SH-SY5Y (cell line): ENCODE data around the gene INPP4B.

Experiments used
- GATA2 ChIP-seq: IDR thresholded peaks from 2 replicates; pipeline ENCODE4 v1.6.1; 2011; ENCODE audit warnings: mild to moderate bottlenecking, low read depth, low read length
- GATA3 ChIP-seq: IDR thresholded peaks from 2 replicates; pipeline ENCODE4 v1.6.1; 2011; ENCODE audit warnings: low read depth, mild to moderate bottlenecking, low read length, moderate library complexity

The INPP4B gene

GRCh38 chr4:142549726-142550463 is 296.2 kb downstream of the INPP4B start:
- TF ChIP-seq GATA3 (no peak), GATA2 (no peak)

- TF ChIP-seq GATA3 = no peak
- TF ChIP-seq GATA2 = no peak
These were observed 296.9 kb downstream of the INPP4B start for GRCh38 chr4:142549248-142549647.

- TF ChIP-seq GATA3 (no peak), GATA2 (no peak)
These were observed 297.6 kb downstream of the INPP4B start for GRCh38 chr4:142548491-142548890.

GRCh38 chr4:142547974-142548373 is 298.1 kb downstream of the INPP4B start:
- TF ChIP-seq GATA3 (no peak), GATA2 (no peak)

- no peak for TF ChIP-seq GATA3
- no peak for TF ChIP-seq GATA2
These were observed 301.5 kb downstream of the INPP4B start for GRCh38 chr4:142544594-142544993.

- TF ChIP-seq GATA2 (no peak), GATA3 (no peak)
These were observed 302.1 kb downstream of the INPP4B start for GRCh38 chr4:142544039-142544438.

GRCh38 chr4:142540483-142540804 is 305.7 kb downstream of the INPP4B start:
- TF ChIP-seq GATA3 (no peak), GATA2 (no peak)

GRCh38 chr4:142539796-142540482 is 306.2 kb downstream of the INPP4B start:
- TF ChIP-seq GATA3 (no peak), GATA2 (no peak)

- TF ChIP-seq GATA3 = no peak
- TF ChIP-seq GATA2 = no peak
These were observed 311.1 kb downstream of the INPP4B start for GRCh38 chr4:142535009-142535408.

- TF ChIP-seq GATA3 = no peak
- TF ChIP-seq GATA2 = peak; percentile 39; the same call in 1 of the 2 replicates
These were observed 314.0 kb downstream of the INPP4B start for GRCh38 chr4:142532054-142532453.

- TF ChIP-seq GATA3 = no peak
These were observed 315.4 kb downstream of the INPP4B start for GRCh38 chr4:142530728-142531127.

GRCh38 chr4:142528433-142528832 is 317.7 kb downstream of the INPP4B start:
- TF ChIP-seq GATA3 (no peak), GATA2 (no peak)

GRCh38 chr4:142523111-142523510 is 323.0 kb downstream of the INPP4B start:
- TF ChIP-seq GATA2 (no peak), GATA3 (no peak)

GRCh38 chr4:142519342-142519741 is 326.8 kb downstream of the INPP4B start:
- TF ChIP-seq GATA3 (no peak), GATA2 (no peak)
